Activated CD8-positive, alpha-beta T cell treated with anti-CD3 and anti-CD28 coated beads for 36 hours (primary cell): ENCODE results near the gene TBX6. TPM values are rescaled to one million over a fixed set of nuclear protein-coding genes. Genes with fewer than 3 reads are reported as not detected.
A peak's percentile ranks its signal among the peaks of the same experiment; 100 is the strongest.

Source experiments
- ATAC-seq: fragments of 200-7000 bp; cut with Tn5 transposase; one replicate; pipeline ENCODE4 v1.10.0; 2021; ENCODE audit warnings: mild to moderate bottlenecking, moderate library complexity
- CTCF ChIA-PET: fragments of 350-600 bp; sonication (Branson Sonifier 250); formaldehyde crosslinking; loops from one replicate; lab custom pipeline; 2021; ENCODE audit warnings: antibody characterized with exemption; lab: Charles Lee
- POLR2A ChIA-PET: fragments of 350-600 bp; sonication (Branson Sonifier 250); formaldehyde crosslinking; loops from one replicate; lab custom pipeline; 2021; ENCODE audit warnings: antibody characterized with exemption; lab: Charles Lee
- DNase-seq: peaks from one replicate; pipeline ENCODE4 v3.0.0-alpha.2; 2020
- H3K27ac Mint-ChIP-seq: one replicate; pipeline ENCODE4 v1.8.0; 2021; ENCODE audit warnings: mild to moderate bottlenecking, mixed read lengths
- H3K27me3 Mint-ChIP-seq: one replicate; pipeline ENCODE4 v1.8.0; 2021; ENCODE audit warnings: mixed read lengths
- H3K36me3 Mint-ChIP-seq: one replicate; pipeline ENCODE4 v1.8.0; 2021; ENCODE audit warnings: low read depth, mixed read lengths
- H3K4me1 Mint-ChIP-seq: one replicate; pipeline ENCODE4 v1.8.0; 2021; ENCODE audit warnings: low read depth, mixed read lengths
- H3K4me3 Mint-ChIP-seq: one replicate; pipeline ENCODE4 v1.8.0; 2021; ENCODE audit warnings: mild to moderate bottlenecking, moderate library complexity, mixed read lengths
- H3K9me3 Mint-ChIP-seq: one replicate; pipeline ENCODE4 v1.8.0; 2021; ENCODE audit warnings: mixed read lengths
- intact Hi-C: fragments of 100-400 bp; cut with micrococcal nuclease; formaldehyde crosslinking; loops from one replicate; pipeline ENCODE4 v1.10.0; 2022
- total RNA-seq, 2 experiments: library from RNA; stranded (reverse); gene quantifications; one replicate each; pipeline ENCODE4 v1.2.3, GENCODE V29; 2021
- TF ChIP-seq, protein P1 (sequence below): fragments of 200-600 bp; IDR thresholded peaks from one replicate; pipeline ENCODE4 v1.8.0; 2022; ENCODE audit warnings: antibody characterized with exemption, mild to moderate bottlenecking

The TBX6 gene
- total RNA-seq, 2 experiments from 2014 or later, result 2.5 TPM

GRCh38 chr16:30108059-30108850, 16.5 kb upstream of the TBX6 start:
- ATAC-seq, result no peak
- no peak for DNase-seq
- no peak overlapping the region for H3K4me3 Mint-ChIP-seq
- ChIA-PET POLR2A (no interaction called here), CTCF (interaction anchor here (1.1 kb wide), 1 partner anchor 35 kb away, joined by 3 read pairs; no protein-coding TSS in a partner anchor)
- no peaks in the 10 kb centered on the region for H3K27me3 Mint-ChIP-seq
- no peaks in the 10 kb centered on the region for H3K9me3 Mint-ChIP-seq
- no peak overlapping the region for H3K27ac Mint-ChIP-seq
- peaks cover 16% of the 10 kb centered on the region for H3K36me3 Mint-ChIP-seq
- intact Hi-C loops, result no loop called here
- no peaks in the 10 kb centered on the region for H3K4me1 Mint-ChIP-seq
- TF ChIP-seq, protein P1, sequence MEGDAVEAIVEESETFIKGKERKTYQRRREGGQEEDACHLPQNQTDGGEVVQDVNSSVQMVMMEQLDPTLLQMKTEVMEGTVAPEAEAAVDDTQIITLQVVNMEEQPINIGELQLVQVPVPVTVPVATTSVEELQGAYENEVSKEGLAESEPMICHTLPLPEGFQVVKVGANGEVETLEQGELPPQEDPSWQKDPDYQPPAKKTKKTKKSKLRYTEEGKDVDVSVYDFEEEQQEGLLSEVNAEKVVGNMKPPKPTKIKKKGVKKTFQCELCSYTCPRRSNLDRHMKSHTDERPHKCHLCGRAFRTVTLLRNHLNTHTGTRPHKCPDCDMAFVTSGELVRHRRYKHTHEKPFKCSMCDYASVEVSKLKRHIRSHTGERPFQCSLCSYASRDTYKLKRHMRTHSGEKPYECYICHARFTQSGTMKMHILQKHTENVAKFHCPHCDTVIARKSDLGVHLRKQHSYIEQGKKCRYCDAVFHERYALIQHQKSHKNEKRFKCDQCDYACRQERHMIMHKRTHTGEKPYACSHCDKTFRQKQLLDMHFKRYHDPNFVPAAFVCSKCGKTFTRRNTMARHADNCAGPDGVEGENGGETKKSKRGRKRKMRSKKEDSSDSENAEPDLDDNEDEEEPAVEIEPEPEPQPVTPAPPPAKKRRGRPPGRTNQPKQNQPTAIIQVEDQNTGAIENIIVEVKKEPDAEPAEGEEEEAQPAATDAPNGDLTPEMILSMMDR, result no peak

GRCh38 chr16:30104492-30104891, 12.8 kb upstream of the TBX6 start:
- peaks cover 14% of the 10 kb centered on the region for H3K36me3 Mint-ChIP-seq
- TF ChIP-seq, protein P1, result no peak
- ATAC-seq, result no peak
- H3K27me3 Mint-ChIP-seq, result no peaks in the 10 kb centered on the region
- no peaks in the 10 kb centered on the region for H3K9me3 Mint-ChIP-seq
- no peak overlapping the region for H3K27ac Mint-ChIP-seq
- CTCF ChIA-PET, result interaction anchor here (3.5 to 3.8 kb wide), 2 partner anchors 8 to 12 kb away, joined by 17 to 21 read pairs; partner anchors contain the start of genes GDPD3 and TBX6
- H3K4me1 Mint-ChIP-seq, result no peaks in the 10 kb centered on the region
- H3K4me3 Mint-ChIP-seq, result no peak overlapping the region
- POLR2A ChIA-PET, result interaction anchor here (0.6 to 2.1 kb wide), 6 partner anchors 8 to 659 kb away, joined by 3 to 10 read pairs (median 5); partner anchors contain the start of genes GDPD3 and TBX6
- DNase-seq, result no peak
- intact Hi-C loops, result no loop called here

- Mint-ChIP-seq H3K9me3 (no peaks in the 10 kb centered on the region), H3K27ac (no peak overlapping the region), H3K4me1 (no peaks in the 10 kb centered on the region), H3K36me3 (peaks cover 14% of the 10 kb centered on the region), H3K27me3 (no peaks in the 10 kb centered on the region), H3K4me3 (no peak overlapping the region)
- ATAC-seq (no peak), DNase-seq (no peak)
- CTCF ChIA-PET, result interaction anchor here (3.5 to 3.8 kb wide), 2 partner anchors 9 to 11 kb away, joined by 17 to 21 read pairs; partner anchors contain the start of genes GDPD3 and TBX6
- intact Hi-C loops, result no loop called here
- TF ChIP-seq, protein P1, result no peak
- POLR2A ChIA-PET, result interaction anchor here (1.1 to 2.1 kb wide), 4 partner anchors 8 to 38 kb away, joined by 4 to 10 read pairs (median 6); partner anchors contain the start of gene TBX6
Measured at GRCh38 chr16:30104090-30104489, 12.4 kb upstream of the TBX6 start.

DNA sequence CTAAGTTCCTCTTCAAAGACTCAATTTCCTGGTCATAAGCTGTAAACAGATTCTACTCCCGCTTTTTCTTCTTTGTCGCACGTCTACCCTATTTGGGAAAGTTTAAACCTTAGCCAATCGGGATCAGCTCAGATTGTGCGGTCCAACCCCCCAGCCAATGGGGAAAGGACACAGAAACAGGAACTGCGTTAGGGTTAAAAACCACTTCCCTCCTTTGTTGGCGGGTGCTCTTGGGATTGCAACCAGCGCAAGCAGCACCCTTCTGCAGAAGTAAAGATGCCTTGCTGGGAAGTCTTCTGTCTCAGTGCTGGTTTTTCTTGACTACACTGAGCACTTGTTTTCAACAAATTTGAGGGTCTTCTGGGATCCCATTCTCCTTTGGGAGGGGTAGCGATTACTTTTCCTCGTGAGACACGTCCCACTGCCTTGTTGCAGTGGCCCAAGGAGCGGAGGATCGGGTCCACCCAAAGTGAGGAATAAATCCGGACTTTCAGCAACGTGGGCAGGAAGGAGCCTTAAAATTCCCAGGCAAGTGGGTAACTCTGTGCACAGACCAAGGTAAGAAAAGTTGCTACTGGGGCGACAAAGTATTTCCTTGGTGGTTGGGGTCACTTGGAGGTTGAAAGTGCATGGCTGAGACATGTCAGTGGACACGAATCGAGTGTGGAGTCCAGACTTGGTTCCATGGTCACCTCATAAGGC, 5.3 kb upstream of the TBX6 start:
- POLR2A ChIA-PET, result interaction anchor here (0.9 to 1.4 kb wide), 3 partner anchors 10 to 88 kb away, joined by 3 to 5 read pairs (median 4); partner anchors contain the start of gene CORO1A
- CTCF ChIA-PET, result interaction anchor here (1.0 to 1.2 kb wide), 3 partner anchors 15 to 65 kb away, joined by 3 to 4 read pairs (median 3); no protein-coding TSS in a partner anchor
- H3K9me3 Mint-ChIP-seq, result peaks cover 21% of the 10 kb centered on the region
- no peaks in the 10 kb centered on the region for H3K27me3 Mint-ChIP-seq
- intact Hi-C loops, result loop anchor here (10.0 kb wide), 2 partner anchors 278 to 458 kb away; partner anchors contain the start of genes MYL11, TBC1D10B and ZNF764
- TF ChIP-seq, protein P1, result no peak
- ATAC-seq (no peak), DNase-seq (no peak)
- peaks cover 39% of the 10 kb centered on the region for H3K36me3 Mint-ChIP-seq
- H3K27ac Mint-ChIP-seq, result peak overlapping the region; percentile 88
- H3K4me3 Mint-ChIP-seq, result peak overlapping the region; percentile 63
- peaks cover 29% of the 10 kb centered on the region for H3K4me1 Mint-ChIP-seq
